GM21447 (cell line): Measurements from ENCODE around the gene MGST2.
"Not testable (repeated sequence)": the region's sequence is repeated elsewhere in the genome, so short reads cannot be mapped to it uniquely, and the experiment has no call there.

Experiments used
- ATAC-seq: cut with Tn5 transposase; IDR thresholded peaks from one replicate; pipeline ENCODE4 v1.9.1; 2021; ENCODE audit not compliant: unreplicated experiment

Gene MGST2

GRCh38 chr4:139669335-139669734, 3.7 kb downstream of the MGST2 start:
- no peak for ATAC-seq

- no peak for ATAC-seq
These were observed 4.3 kb downstream of the MGST2 start for GRCh38 chr4:139669890-139670289.

- no peak for ATAC-seq
These were observed 5.2 kb downstream of the MGST2 start for GRCh38 chr4:139670775-139671174.

DNA sequence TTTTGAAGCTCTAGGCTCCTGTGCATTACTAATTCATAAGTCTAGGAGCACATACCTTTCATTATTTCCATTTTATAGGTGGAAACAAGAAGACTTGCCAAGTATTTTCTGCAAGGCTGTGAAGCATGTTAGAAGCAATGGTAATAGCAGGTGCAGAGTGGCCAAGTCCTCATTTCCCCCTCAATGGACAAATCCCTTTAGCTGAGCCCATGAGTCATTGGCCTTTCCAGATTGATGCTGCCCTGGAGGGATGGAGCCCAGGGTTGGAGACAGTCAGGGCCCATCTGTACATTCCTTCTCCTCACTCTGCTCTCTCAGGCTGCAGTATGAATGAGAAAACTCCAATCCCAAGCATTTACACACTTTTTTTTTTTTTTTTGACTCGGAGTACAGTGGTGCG, 6.6 kb downstream of the MGST2 start:
- no peak for ATAC-seq

- ATAC-seq: no peak
These were observed 7.1 kb downstream of the MGST2 start for GRCh38 chr4:139672732-139673131.

DNA sequence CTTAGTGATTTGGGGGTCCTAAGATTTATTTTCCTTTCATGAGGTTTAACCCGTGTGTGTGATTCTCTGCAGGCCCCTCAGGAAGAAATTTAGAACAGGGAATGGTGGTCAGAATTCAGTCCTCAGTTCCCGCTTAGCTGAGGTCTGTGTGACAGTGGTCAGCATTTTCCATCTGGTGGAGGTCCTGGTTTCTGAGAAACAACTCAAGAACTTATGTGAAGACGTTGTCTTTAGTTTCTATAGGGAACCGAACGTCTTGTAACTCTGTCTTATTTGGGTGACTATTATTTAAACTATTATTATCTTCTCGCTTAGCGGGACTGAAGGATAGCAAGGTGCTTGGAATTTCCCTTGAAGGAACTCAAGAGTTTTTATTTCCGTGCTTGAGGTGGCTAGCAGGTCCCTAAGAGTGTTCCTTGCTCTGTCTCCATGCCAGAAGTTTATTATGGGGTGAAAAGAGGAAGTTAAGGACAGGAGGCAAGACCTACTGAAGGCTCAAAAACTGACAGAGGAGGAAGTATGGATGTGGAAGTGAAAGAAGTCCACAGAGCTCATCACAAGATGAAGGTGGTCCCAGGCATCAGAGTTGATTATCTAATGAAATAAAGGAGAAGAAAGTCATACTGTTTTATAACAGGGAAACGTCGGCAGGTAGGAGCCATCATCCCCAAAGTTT, 9.4 kb downstream of the MGST2 start:
- peak; percentile 72 for ATAC-seq

DNA sequence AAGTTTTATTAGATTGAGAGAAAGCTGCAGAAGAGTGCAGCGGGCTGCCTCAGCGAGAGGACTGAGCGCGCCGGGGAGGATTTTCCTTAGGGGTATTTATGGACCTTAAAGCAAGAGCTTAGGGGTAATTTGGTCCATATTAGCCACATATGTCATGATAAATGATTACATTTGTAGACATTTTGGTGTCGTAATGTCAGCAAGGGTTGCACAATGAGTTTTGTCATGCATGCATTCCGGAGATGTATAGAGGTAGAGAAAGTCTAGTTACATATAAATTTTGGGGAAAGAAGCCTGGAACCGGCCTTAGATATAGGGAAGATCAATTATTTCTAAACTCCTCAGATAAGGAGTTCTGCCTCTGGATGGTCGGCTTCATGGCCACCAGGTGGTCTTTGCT, 10.0 kb downstream of the MGST2 start:
- no peak for ATAC-seq

GRCh38 chr4:139676365-139676764, 10.7 kb downstream of the MGST2 start:
- no peak for ATAC-seq

DNA sequence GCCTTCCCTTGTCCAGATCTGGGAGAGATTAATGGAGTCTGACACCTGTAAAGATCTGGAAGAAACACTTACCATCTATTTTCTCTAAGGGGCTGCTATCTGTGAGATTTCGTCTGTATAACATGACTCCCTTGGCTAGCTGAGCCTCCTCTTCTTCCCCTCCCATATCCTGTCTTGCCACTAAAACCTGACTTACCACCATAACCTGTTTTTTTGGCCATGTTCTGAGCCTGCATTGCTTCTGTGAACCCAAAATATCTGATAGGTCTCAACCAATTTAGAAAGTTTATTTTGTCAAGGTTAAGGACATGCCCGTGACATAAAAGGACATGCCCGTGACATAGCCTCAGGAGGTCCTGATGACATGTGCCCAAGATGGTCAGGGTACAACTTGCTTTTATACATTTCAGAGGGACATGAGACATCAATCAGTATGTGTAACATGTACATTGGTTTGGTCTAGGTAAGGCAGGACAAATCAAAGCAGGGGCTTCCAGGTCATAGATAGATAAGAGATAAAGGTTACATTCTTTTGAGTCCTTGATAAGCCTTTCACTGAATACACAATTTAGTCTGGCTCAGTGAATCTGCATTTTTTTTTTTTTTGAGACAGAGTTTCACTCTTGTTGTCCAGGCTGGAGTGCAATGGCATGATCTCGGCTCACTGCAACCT, 11.4 kb downstream of the MGST2 start:
- no peak for ATAC-seq

GRCh38 chr4:139682309-139682708, 16.7 kb downstream of the MGST2 start:
- no peak for ATAC-seq

DNA sequence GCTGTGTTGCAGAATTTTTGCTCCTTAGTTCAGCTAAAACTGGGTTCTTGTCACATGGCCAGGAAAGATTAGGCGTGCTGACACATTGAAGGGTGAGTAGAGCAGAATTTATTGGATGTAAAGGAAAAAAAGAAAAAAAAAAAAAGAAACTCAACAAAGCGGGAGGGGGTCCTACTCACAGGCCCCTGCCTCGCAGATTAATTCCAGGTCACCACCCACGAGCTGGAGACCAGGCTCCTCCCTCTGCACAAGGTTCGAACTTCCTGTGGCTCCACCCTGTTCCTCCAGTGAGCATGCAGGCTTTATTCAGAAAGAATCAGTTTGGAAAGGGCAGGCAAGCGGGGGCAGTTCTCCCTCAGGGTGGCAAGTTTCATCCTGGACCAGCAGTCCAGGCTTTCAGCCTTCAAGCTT, 17.1 kb downstream of the MGST2 start:
- no peak for ATAC-seq

DNA sequence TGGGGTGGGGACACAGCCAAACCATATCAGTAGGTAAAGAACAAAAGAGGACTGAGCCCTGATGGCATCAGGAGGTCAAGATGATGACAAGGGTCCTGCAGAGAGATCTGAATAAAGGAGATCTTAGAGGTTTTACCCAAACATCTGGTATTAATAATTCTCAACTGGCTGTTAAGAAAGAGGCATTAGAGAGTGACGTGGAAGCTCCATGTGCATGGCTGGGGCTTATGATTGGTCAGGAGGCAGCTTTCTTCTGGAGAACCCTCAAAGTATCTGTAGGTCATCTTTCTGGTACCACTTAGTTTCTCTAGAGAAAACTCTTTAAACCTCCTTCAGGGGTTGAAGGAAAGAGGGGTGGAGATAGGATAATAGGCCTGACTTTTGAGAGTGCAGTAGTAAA, 18.7 kb downstream of the MGST2 start:
- no peak for ATAC-seq

GRCh38 chr4:139685180-139685579, 19.6 kb downstream of the MGST2 start:
- no peak for ATAC-seq

DNA sequence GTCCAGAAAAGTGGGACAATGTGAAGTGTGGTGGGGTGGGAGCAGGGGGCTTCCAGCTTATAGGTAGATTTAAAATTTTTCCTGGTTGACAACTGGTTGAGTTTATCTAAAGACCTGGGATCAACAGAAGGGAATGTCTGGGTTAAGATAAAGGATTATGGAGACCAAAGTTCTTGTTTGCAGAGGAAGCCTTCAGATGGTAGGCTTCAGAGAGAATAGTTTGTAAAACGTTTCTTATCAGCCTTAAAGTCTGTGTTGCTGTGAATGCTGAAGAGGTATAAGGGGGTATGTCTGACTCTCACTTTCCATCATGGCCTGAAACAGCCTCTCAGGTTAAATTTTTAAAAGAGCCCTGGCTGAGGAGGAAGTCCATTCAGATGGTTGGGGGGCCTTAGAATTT, 20.5 kb downstream of the MGST2 start:
- ATAC-seq: no peak

GRCh38 chr4:139686988-139687387, 21.4 kb downstream of the MGST2 start:
- no peak for ATAC-seq

DNA sequence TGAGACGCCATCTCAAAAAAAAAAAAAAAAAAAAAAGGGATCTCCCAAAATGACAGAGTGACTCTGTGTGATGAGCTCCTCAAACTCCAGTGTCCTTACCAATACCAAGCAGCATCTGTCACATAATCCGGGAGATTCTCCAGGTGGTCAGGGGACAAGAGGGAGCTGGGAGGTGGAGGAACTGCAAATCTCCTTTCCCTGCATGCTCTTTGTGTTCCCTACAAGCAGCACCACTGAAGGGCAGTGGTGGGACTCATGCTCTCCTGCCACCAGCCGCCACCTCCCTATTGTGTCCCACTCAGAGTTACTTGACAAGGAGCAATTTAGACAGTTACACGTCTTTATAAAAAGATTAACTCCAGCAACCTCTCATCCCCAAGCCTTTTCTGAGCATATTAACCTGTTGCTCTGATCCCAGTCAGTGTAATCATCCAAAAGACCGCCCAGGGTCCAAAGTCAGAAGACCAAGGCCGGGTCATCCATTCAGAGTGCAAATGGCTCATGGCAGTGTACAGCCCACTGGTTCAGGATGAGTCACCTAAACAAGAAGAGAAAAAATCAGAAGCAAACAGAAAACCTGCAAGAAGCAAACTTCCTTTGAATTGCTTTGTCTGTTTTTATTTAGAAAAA, 23.6 kb downstream of the MGST2 start:
- no peak for ATAC-seq

DNA sequence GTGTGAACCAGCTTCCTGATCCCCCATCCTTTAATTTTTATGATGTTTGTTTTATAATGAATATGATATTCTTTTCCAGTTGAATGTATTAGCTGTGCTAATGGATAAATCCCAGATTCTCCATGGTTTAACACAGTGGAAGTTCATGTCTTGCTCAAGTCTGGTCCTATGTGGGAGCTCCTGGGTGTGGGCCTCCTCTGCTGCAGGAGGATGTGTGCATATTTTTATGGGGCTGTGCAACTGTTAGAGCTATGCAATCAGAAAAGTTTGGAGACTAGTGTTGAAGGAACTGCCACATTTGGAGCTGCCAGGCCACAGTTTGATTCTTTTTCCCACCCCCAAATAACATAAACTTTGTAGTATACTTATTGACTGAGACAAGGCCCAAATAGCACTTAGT, 24.8 kb downstream of the MGST2 start:
- ATAC-seq: no peak

DNA sequence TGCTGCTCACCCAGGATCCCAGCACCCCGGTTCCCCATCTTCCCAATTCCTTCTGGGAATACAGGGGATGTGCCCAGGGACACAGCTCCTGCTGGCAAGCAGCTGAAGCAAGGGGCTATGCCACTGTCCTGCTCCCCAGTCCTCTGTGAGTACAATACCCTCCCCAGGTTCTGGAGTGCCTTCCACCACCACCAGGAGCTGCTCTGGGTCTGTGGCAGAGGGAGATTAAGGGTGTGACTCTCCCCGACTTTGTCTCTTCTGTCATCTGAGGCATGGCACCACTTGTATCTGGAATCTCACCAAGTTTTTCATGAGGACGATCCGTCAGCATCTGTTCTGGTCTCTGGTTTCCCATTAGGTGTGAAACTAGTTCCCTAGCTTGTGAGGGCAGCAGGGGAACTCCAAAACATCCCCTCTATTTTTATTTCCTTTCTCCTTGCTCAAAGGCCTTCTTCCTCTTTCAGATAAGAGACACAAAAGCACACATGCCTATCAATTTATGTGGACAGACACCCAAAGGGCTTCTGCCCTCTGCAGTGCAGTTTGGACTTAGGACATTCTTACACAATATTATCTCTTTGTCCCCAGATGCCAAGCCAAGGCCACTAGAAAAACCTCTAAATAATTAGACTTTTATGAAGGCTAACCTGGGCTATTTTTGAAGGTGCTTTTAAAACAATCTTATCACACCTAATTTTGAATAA, 26.8 kb downstream of the MGST2 start:
- ATAC-seq: no peak

- ATAC-seq: no peak
These were observed 29.0 kb downstream of the MGST2 start for GRCh38 chr4:139694522-139695107.

- ATAC-seq: no peak
These were observed 30.9 kb downstream of the MGST2 start for GRCh38 chr4:139696491-139696890.

GRCh38 chr4:139698167-139698925, 32.7 kb downstream of the MGST2 start:
- ATAC-seq: not testable (repeated sequence)
